HG02943 (cell line): ENCODE measurements around the gene OSBPL6.
"Not testable (repeated sequence)": the region's sequence is repeated elsewhere in the genome, so short reads cannot be mapped to it uniquely, and the experiment has no call there.

Source experiments
- ATAC-seq: cut with Tn5 transposase; IDR thresholded peaks from one replicate; pipeline ENCODE4 v1.9.1; 2021; ENCODE audit warnings: mild to moderate bottlenecking, low read depth, moderate library complexity; ENCODE audit not compliant: unreplicated experiment

Gene OSBPL6

DNA sequence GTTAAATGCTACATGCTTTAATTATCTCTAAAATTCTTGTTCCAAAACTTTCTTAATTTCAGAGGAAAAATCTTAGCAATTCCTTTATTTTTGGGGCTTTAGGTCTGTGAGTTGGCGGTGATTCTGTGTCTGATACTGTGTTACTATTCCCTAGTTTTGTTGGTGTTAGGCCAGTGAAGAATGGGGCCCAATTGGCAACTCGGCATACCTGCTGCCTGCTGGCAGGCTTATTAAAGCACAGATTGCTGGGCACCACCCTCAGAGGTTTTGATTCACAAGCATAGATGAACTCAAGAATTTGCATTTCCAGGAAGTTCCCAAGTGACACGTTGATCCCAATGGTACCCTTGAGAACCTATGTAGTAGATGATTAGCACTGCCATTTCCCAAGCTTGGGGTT, 101.6 kb downstream of the OSBPL6 start:
- ATAC-seq = no peak

DNA sequence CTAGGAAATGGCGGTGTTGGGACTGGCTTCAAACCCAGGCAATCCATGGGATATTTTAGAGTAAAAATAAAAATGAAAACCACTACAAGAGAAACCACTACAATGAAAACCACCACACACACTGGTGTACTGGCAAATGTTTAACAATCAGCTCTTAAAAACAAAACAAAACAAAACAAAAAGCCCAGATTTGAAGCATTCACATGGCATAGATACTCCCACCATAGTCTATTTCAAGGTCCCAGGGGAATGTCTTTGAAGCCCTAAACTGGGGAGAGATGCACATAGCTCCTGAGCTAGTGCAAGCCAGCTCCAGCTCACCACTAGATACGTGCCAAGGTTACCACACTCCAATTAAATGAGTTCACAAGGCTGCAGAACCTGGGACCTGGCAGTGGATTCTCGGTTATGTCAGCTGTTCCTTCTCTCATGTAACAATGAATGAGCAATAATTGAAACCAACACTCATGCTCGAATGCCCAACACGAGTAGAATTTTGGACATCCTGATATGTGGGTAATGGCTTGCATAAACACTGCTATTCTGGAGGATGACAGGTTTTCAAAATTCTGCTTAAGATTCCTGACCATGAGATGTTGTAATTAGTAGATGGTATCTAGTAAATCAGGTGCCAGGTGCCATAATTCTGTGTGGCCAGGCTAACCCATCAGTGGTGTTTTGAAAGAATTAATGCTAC, 102.2 kb downstream of the OSBPL6 start:
- ATAC-seq = no peak

DNA sequence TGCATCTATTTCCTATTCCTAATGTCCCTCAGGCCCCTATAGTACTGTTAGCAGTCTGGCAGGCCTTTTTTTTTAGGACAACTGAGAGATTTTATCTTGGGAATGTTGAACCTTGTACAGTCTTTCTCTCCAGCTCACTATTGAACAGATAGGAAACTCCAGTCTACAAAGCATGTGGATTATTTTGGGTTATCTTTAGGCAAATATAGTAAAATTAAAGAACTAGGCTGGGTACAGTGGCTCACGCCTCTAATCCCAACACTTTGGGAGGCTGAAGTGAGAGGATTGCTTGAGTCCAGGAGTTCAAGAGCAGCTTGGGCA, 102.7 kb downstream of the OSBPL6 start:
- no peak for ATAC-seq

DNA sequence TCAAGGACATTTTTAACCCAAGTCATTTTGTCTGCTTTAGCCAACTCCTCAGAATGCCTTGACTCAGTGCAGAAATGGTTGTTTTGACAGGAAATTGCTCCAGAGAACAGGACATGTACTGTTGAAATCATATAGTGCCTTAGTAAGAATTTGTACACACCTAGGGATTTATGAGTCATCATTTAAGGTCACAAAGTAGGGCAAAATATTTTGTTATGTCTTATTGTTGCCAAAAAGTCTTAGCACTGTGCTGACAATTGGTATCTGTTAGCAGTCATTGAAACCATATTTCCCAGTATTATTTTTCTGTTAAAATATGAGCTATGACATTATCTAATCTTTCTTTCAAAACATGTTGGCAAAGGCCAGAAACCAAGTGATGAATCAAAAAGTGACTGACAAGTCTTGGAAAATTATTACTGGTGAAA, 104.5 kb downstream of the OSBPL6 start:
- ATAC-seq = no peak

DNA sequence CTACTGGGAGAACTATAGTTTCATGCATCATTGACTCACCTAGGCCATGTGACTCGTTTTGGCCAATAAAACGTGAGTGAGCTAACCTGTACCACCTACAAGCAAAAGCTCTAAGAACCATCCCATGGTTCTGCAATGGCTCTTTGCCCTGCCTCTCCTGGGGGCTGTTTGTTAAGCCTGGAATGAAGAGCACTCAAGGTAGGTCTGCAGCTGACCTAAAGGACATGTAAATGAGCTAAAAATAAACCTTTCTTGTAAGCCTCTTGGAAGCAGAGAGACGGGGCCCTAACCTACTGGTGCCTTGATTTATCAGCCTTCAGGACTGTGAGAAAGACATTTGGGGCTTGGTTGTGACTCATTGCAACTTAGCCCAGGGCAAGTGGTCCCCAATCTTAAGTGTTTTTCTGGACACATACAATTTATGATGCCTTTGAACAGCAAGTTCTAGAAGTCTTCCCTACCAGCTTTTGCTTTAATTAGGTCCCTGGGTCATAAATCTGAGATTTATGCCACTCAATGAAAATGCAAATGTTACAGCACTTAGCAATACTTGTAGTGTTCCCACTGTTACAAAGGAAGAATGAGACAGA, 107.4 kb downstream of the OSBPL6 start:
- ATAC-seq = no peak

DNA sequence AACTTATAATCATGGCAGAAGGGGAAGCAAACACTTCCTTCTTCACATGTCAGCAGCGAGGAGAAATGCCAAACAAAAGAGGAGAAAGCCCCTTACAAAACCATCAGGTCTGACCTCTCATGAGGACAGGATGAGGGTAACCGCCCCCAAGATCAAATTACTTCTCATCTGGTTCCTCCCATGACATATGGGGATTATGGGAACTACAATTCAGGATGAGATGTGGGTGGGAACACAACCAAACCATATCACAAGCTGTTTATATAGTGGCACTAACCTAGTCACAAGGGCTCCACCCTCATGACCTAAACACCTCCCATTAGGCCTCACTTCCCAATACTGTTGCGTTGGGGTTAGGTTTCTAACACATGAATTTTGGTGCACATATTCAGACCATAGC, 110.0 kb downstream of the OSBPL6 start:
- ATAC-seq = no peak

DNA sequence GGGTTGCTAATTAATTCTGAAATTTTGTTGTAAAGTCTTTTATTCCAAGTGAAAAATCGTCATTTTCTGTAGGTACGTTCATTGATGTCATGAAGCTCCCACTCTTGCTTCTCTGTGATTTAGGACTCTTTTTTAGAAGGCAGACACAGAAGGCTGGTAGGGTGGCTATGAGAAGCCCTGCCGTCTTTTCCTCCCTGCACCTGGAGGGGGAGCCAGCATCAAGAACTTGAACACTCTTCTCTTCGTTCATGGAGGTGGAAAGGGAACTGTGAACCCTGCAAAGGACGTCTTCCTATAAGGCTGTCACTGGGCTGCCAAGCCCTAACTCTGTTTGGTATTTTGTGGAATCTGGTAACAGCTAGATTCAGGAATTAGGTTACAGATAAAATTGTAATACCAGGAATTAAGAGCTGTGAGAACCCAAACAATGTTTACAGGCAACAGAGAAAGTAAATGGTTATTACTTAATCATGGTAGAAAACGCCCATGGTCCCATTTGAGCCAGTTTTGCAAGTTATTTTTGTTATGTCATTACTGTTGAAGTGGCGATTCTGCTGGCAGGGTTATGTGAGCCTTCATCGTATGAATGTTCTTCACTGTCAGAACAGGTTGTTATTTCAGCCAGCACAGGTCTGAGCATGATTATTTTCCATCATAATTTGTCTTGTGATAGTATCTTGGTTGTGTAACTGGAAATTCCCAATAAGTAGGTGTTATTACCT, 112.2 kb downstream of the OSBPL6 start:
- peak; percentile 86 for ATAC-seq

DNA sequence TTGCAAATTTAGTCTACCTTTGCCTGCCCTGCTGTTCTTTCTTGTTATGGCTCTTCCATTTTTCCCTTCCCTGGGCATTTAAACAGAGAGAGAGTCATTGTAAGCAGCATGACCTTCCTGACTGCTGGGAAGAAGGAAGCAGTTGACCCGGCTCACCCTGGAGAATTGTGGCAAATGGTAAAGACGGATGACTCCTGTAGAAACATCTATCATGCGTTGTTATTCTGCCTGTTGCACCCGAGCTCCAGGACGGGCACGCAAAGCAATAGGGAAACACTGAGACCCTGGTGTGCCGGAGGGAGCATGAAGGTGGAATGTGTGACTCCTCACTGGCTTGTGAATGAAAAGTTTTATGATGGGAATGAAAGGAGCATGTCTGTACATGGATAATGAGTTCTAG, 113.3 kb downstream of the OSBPL6 start:
- ATAC-seq = no peak

DNA sequence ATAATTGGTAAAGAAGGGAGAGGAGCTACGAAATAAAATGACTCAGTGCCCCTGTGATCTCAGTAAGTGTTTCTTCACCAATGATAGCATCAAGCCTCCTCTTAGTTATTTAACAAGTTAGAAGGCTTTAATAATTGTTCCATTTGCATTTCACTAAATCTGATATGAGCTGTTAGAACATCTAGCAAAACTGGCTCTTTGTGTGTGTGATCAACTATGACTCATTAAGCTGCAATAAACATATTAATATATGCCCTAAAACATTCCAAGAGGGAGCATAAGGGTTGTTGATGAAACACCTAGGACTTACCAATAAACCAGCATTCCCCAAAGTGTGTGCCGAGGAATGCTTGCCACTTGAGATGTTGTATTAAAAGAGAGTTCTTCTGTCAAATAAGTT, 115.2 kb downstream of the OSBPL6 start:
- no peak for ATAC-seq

DNA sequence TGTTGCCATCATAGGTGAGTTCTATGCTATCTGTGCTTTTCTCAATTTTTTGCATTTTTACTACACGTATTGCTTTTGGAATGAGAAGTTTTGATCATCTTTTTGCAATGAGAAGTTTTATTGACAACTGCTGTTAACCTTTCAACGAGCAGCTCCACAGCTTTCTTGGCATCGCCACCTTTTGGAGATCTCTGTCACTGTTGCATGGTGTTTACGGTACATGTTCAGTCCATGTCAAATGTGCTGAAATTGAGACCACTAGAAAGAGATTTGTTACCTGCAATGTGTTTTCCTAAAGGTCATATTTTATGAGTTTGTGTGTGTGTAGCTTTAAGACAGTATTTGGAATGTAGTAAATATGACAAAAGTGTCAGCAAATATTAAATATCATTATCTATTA, 120.8 kb downstream of the OSBPL6 start:
- ATAC-seq = no peak

DNA sequence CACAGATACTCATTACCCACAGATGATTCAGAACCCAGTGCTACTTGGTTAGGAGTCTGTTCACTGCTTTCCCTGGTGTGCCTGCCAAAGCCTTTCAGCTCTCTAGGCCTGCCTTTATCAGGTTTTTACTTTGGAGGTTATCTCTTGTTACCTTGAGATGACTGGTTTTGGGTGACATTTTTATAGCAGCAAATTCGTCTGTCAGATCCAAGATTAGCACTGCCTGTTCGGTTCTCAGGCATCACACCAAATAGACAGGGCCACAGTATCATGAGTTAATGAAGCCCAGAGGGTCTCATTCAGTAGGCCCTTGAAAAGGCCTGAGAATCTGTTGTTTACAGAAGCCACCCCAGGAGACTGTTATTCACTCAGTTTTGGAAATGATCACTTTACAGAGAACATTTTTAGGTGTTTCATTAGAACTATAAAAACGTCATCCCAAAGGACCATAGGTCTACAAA, 121.2 kb downstream of the OSBPL6 start:
- no peak for ATAC-seq

DNA sequence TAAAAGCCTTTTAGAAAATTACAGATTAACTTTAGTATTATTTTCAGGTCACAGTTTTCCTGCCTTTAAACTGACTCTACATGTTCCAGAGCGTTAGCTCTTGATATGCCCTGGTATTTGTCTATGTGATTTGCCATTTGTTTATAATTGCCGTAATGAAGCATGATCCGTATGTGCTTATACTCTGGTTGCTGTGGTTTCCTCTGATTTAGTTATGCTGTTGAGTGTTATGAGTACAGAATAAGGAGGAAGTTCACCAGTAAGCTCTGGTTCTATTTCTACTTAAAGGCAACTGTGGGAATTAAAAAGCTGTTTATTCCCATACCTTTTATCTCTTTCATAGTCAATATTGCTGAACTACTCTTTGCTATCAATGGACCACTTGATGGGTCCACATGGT, 123.5 kb downstream of the OSBPL6 start:
- no peak for ATAC-seq

DNA sequence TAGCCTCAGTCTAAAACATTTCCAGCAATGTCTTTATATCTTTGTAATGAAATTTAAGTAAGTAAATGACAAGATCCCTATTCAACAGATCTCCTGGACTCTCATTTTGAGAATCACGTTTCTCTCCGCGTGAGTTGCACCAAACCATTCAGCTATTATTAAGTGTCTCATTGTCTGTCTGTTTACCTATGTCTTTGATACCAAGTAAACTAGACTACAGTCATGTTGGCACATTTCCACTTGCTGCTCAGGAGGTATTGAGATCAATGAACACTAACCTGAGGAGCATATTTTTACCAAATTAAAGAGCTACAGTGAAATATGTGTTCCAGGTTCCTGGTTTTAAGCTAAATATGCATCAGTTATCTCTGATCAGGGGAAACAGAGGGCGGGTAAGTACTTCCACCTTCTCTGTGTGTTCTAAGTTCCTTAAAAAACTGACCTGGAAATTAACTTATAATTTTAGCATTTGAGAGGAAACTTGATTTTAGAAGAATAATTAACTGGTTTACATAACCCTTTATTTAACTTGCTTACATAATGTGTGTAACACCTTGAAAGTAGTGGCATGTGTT, 125.8 kb downstream of the OSBPL6 start:
- ATAC-seq = no peak

DNA sequence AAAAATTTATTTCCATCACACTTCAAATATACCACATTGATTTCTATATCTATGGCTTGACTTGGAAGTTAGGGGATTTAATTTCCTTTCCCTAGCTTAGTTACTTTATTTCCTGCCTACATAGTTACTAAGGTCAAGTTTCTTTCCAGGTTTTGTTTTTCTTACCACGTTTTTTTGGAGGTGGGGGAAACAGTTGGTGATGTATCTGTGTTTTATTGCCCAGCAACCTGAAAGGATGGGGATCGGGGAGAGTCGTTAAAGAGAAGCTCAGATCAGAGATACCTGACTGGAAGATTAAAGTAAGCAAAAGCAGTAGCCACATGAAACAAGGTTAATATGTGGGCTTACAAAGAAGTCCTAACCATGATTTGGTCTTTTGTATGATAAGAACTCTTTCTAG, 127.8 kb downstream of the OSBPL6 start:
- ATAC-seq = no peak

DNA sequence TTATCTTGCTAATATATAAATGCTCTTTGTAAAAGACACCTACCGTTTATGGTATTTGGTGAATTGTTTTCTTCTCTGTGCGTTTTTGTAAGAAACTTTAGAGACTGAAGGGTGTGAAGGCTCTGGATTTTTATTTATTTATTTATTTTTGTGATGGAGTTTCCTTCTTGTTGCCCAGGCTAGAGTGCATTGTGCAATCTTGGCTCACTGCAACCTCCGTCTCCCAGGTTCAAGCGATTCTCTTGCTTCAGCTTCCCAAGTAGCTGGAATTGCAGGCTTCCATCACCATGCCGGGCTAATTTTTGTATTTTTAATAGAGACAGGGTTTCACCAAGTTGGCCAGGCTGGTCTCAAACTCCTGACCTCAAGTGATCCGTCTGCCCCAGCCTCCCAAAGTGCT, 129.0 kb downstream of the OSBPL6 start:
- ATAC-seq = not testable (repeated sequence)

DNA sequence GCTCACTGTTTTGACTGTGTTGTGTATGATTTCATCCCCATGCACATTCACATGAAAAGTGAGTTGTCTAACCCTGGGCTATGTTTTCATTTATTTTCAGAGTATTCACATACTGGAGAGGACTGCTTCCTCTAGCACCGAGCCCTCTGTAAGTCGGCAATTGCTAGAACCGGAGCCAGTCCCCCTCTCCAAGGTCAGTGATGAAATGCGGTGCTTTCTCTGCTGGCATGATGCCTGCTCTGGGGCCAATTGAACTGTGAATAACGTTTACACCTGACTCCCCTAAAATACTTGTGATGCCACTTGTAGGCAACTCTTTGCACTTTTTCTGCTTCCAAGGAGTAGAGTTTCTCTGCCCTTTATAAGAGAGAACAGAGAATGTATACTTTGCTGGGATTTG, 129.8 kb downstream of the OSBPL6 start:
- ATAC-seq = no peak

DNA sequence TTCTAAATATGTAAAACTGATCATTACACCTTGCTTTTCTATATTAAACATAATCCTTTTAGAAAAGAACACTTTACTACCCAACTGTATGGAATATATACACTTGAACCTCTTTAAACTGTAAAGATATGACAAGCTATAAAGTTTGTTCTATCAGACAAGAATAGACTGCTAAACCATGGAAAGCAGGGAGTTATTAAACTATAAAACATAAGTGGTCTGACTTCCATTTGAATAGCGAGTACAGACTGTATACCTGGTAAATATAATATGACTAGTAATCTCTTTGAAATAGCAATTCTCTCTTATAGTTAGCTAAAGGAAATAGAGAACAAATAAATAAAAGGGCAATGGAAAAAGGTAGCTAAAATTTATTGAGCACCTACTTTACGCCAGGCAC, 131.0 kb downstream of the OSBPL6 start:
- ATAC-seq = no peak

DNA sequence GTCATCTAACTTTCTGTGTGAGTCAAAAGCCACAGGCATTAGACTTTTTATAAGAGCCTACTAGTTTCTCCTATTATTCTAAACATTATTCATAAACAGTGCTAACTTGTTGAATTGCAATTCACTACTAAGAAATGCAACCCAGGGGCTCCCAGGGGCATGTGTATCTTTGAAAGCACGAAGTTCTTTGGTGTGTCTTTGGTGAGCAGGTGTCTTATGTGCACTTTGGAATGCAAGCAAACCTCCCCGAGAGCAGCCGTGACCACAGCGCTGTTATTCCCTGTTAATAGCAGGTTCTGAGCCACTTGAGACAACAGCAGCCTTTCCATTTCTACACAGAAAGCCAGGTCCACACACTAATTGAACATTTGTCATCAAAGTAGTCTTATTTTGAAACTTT, 133.2 kb downstream of the OSBPL6 start:
- no peak for ATAC-seq

DNA sequence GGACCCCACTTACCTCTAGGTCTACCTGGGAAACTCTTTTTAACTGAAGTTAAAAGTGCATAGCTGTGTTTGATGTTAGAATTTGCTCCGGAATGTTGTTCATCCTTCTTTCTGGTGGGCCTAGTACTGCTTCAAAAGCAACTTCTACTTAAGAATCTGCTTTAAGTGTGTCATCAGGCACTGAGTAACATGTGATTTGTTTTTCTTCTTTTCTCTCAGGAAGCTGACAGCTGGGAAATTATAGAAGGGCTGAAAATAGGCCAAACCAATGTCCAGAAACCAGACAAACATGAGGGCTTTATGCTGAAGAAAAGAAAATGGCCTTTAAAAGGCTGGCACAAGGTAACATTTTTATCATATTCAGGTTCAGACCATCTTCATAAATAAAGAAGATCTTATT, 133.7 kb downstream of the OSBPL6 start:
- ATAC-seq = no peak

DNA sequence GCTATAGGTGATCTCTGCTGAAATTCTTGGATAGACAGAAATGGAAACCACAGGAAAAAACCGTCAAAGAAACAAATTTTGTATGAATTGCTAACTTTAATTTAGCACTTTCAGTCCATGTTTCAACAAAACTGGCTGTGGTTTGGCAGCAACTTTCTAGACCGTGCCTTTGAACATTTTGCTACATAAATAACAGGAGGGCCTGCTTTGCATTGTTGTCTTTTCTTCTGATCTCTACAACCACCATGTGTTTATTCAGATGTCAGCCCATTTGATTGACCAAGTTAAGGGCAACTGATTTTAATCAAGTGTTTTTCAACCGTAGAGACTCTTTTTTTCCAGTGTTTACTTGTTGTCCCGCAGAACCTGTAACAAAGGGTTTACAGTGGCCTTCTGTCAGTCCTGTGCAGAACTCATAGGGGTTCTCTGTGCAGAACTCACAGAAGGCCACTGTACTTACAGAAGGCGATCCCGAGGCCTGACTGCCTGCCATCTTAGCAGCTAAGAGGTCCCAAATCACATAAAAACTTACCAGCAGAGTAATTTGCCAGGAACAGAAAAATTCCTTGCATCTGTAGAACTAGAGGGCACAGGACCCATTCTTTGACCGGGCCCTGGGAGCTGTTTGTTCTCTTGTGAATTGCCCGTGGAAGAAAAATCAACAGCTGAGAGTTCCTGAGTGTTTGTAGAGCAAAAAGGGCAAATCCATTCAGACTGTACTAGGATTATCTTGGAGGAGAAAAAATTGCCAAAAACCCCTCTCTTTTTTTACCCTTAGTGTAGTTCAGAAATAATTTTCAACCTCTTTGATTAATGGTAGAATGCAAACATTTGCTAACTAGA, 136.1 kb downstream of the OSBPL6 start:
- no peak for ATAC-seq
